ENCODE measurements around the gene ASIC3.
"Not testable (repeated sequence)": the region's sequence is repeated elsewhere in the genome, so short reads cannot be mapped to it uniquely, and the experiment has no call there.

Gene ASIC3

DNA sequence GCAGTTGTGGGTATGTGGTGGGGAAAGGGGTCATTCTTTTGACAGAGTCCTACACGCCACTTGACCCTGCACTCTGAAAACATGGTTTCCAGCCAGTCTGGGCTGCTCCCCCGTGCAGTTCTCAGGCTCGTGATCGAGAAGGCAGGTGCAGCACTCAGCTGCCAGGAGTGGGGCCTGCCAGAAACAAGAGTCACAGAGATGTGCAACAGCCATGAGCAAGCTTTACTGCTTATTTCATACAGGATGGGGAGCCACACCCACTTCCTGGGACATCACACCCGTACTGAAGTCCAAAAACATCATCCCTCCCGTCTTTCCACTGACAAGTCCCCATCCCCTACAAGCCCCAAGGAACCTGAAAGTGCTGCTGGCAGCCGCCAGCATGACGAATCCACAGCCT is 33.4 kb upstream of the ASIC3 start:
- DNase-seq: no peak

DNA sequence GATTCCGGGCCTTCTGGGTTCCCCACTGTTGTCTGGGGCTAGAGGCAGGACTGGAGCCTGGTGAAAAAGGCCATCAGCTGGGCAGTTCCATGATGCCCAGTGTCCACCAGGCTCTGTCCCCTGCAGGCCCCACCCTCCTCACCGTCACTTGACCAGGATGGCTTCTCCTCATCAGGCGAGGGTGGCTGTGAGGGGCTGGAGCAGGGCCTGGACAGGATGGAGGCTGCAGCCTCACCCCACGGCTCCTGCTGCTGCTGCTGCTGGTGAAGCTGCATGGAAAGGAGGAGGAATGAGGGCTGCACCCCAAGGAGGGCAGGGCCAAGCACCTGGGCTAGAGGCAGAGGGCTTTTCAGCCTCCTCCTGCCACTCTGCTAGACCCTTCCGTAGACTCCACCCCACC is 32.4 kb upstream of the ASIC3 start:
- no peak for DNase-seq

DNA sequence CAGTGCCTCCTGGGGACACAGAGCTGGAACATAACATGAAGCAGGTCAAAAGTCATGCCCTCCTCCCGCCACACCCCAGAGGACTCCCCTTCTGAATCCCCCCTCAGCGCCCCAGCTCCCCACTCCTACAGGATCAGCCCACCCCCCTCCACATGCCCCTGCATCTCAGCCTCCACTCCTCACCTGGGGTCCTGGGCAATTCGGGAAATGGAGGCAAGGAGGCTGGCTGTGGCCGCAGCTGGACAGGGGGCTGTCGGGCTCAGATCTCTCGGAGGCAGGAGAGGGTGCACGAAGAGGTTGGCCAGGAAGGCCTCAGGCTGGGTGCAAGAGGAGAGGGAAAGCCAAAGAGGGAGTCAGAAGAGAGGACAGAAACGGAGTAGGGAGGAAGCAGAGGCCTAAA is 31.8 kb upstream of the ASIC3 start:
- DNase-seq: no peak

DNA sequence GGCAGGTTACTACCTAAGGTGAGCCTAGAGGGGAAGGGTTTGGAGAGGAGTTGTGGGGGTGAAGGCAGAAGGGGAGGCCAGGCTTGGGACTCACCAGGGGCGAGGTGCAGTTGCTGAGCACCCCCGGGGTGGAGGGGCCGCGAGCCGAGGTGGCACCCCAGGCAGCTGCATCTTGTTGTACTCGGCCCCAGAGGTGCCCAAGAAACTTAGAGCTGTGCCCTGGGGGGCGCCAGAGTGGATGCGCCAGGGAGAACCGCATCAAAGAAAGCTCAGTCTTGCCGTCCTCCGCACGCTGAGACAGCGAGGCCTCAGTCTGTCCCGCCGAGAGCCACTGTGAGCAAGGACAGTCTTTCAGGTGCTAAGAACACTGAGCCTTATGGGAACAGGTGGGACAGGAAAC is 31.4 kb upstream of the ASIC3 start:
- no peak for DNase-seq

DNA sequence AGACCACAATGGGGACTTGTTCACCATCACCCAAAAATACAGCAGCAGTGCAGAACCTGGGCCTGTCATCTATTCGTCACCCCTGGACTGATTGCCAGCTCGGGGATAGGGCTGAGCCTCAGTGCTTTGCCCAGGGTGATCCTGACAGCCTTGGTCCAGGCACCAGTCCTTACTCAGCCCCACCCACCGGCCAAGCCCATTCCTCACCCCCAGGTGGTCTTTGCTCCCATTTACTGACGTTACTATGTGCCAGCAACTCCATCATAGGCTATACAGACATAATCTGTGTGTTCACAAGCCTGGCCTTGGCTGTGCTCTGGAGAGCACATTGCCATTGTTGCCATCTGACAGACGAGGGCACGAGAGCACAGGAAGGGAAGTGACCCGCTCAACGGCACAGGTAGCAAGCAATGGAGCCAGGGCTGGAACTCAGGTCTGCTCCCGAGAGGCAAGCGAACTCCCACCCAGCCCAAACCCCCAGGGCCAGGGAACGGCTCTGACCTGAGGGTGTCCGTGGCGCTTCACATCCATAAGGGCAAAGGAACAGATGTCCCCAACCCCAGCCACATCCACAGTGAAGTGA is 30.9 kb upstream of the ASIC3 start:
- no peak for DNase-seq

DNA sequence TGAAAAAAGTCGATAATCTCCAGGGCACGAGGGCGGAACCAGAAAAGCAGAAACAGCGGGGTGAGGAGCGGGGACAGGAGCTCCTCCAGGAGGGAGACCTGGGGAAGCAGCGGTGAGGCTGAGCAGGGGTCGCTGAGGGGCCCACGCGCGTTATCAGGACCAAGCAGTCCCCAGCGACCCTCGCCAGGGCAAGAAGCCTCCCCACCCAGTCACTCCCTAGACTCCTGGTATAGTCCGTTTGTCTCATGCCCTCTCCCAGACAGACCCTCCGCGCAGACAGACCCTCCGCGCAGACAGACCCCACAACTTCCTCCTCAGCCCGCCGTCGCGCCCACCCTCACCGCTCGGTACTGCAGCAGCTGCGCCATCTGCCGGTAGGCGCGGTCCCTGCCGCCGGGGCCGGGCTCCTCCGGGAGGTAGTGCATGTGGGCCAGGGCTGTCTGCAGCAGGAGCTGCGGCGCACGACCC is 30.3 kb upstream of the ASIC3 start:
- peak; percentile 53 for DNase-seq

DNA sequence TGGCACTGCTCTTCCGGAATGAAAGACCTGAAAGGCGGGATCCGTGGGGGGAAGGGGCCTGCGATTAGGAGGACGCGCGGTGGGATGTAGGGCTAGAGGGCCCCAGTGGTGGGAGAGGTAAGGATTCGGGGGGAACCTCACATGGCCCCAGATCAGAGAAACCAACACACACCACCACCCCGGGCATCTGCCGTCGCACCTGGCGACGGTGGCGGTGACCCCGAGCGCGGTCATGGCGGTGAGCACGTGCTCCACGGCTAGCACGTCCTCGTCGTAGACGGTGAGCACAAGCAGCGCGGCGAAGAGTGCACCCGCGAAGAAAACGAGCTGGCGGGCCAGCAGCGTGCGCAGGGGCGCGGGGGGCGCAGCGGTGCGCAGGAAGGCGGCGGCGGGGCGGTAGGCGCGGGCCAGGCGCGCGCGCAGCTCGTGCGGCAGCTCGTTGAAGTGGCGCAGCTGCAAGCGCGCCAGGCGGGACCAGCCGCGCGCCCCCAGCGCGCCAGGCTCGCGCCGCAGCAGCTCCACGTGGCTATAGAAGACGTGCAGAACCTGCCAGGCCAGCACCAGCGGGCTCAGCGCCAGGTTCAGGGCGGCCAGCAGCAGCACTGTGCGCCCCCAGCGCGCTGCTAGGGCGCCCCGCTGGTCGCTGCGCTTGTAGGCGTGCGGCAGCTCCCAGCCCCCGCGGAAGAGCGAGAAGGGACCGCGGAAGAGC is 29.8 kb upstream of the ASIC3 start:
- DNase-seq: no peak

DNA sequence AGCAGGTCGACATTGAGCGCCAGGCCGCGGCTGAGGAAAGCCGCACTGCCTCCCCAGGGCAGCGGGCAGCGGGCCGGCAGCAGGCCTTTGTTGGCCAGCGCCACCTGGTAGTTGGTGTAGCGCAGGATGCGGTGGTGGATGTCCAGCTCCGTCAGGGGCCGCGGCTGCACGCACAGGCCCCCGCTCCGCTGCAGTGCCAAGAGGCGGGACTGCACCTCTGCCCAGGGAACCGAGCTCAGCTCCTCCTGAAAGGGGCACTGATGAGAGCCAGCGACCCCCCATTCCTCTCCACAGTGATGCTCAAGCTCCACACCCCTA is 29.2 kb upstream of the ASIC3 start:
- no peak for DNase-seq

DNA sequence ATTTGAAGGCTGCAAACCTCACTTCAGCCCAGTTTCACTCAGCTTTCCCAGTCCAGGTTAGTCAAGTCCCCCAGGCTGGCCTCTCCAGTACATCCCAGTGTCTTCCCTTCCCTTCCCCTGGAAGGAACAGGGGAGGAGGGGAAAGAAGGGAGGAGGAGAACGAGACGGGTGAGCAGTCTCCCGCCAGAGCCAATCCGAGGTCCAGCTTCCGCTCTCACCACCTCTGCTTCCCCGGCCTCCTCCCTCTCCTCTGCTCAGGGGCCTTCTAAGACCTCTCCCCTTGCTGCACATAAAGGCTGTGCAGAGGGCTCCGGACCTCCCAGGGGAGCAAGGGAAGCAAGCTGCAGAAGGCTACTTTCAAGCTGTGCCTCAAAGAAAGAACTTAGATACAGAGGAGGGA is 28.1 kb upstream of the ASIC3 start:
- no peak for DNase-seq

DNA sequence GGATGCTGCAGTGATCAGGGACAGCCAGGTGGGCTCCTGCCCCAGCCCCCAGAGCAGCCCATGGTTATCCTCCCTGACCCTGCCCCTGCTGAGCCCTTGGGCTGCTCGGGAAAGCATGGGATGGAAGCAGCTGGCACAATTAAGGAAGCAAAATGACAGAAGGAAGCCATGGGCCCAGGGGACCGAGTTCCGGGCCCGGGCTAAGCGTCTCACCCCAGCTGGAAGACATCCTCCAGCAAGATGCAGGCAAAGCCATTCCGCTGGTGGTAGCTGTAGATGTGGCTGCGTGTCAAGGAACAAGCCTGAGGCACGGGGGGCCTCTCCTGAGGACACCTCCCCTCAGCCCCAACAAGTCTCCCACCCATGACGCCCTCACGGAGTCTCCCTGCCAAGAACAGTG is 25.1 kb upstream of the ASIC3 start:
- DNase-seq: peak; percentile 69

DNA sequence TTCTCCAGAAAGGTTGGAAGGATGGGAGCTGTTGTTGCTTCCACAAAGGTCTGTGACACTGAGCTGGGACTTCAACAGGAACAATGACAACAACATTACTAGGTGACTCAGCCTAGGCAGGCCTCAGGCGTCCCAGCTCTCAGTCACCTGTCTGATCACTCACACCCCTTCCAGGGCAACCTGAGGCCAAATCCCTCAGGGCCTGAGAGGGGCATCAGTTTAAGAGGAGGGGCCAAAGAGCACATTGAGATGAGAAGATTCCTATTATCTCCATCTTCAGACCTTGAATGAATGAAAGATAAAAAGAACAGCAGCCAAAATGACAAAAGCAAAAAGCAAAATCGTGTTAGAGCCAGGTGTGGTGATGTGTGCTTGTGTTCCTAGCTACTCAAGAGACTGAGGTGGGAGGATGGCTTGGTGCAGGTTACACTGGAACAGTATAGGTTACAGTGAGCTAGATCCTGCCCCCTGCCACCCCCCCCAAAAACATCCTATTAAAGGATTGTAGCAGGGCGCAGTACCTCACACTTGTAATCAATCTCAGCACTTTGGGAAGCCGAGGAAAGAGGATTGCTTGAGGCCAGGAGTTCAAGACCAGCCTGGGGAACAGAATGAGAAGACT is 23.8 kb upstream of the ASIC3 start, which contains the start of gene ATG9B:
ATG9B (minus strand) TSS at position 60 of the 622 bp plus-strand sequence. CDS start 71 bp downstream, outside the sequence.
- no peak for DNase-seq

DNA sequence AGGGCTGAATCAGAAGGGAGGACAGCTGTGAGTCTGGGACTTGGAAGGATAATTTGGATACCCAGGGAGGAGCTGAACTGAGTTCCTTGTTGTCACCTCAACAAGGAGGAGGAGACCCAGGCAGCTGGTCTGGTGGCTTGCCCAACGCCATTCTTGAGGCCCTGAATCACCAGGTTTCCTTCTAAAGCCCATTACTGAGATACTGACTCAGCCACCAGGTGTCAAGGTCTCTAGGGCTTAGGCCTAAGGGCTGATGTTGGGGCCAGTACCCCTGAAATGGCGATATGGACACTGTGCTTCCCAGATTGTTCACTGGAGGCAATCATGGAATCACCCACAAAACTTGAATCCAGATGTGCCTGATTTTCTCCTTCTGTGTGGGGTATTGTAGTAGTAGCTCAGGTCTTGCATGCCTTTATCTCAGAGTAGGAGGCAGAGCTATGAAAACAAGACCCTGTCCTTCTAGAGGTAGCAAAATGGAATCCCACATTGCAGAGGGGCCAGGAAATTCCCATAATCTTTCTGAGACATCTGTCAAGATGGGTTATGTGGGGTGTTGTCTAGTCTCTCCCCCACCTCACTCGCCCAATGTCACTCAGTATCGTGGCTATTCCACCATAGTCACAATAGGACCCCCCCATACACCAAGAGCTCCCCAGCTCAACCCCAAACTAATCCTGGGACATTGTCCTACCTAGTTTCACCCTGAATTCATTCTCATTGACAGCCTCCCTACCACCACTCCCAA is 22.2 kb upstream of the ASIC3 start:
- DNase-seq: no peak

DNA sequence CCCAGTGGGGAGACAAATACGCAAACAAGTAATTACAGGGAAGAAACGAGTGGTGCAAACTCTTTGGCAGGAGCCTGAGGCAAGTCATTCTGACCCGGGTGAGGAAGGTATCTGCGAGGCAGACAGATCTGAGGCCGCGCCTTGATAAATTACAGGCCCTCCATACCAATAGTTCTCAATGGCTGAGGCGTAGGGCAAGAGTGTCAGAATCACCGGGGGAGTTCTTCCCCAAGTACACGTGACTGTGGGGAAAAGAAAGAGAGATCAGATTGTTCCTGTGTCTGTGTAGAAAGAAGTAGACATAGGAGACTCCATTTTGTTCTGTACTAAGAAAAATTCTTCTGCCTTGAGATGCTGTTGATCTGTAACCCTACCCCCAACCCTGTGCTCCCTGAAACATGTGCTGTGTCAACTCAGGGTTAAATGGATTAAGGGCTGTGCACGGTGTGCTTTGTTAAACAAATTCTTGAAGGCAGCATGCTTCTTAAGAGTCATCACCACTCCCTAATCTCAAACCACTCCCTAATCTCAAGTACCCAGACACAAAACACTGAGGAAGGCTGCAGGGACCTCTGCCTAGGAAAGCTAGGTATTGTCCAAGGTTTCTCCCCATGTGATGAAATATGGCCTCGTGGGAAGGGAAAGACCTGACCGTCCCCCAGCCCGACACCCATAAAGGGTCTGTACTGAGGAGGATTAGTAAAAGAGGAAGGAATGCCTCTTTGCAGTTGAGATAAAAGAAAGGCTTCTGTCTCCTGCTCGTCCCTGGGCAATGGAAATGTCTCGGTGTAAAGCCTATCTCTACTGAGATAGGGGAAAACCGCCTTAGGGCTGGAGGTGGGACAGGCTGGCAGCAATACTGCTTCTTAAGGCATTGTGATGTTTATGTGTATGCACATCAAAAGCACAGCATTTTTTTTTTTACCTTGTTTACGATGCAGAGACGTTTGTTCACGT is 21.3 kb upstream of the ASIC3 start:
- DNase-seq: not testable (repeated sequence)

DNA sequence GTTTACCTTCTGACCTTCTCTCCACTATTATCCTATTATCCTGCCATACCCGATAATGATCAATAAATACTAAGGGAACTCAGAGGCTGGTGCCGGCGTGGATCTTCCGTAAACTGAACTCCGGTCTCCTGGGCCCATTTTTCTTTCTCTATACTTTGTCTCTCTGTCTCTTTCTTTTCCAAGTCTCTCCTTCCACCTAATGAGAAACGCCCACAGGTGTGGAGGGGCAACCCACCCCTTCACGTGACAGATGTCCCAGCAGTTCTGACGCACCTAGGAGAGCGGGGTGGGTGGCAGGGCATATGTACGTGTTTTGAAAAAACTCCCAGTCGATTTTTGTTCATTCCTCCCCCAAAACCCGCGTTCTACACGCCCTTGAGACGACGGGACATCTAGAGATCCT is 20.6 kb upstream of the ASIC3 start:
- DNase-seq: not testable (repeated sequence)

DNA sequence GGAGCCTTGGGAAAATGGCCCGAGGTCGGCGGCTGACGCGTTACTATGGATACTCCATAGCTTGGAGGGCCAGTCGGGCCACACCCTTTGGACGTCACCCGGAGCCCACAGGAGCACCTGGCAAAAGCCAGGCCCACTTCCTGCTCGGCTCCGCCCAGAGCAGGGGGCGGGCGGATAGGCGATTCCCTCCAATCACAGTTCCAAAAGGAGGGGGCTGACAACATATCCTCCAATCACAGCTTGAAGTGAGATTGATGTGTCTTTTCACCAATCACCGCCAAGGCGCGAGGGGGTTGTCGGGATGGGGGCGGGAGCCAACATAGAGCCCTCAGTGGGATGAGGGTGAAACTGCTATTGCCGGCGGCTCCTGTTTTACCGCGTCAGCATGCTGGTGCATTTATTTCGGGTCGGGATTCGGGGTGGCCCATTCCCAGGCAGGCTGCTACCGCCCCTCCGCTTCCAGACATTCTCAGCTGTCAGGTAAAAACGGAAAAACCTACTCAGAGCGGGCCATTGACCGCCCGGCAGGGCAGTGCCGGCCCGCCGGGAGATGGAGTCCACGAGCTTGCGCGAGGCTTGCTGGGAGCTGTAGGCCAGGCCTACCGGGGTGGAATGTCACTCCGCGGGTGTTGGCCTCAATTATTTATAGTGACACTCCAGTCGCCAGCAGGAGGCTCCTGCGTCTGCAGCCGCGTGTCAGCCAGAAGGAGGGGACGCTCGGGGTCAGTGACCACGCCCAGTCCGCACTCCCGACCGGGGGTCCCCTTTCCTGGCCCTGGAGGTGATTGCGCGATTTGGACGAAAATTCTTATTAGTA is 20.0 kb upstream of the ASIC3 start, which contains the start of gene ABCB8:
ABCB8 (plus strand) TSS at position 320 of the 817 bp plus-strand sequence; CDS start at position 386, 66 bp downstream.
- peak; percentile 98 for DNase-seq

DNA sequence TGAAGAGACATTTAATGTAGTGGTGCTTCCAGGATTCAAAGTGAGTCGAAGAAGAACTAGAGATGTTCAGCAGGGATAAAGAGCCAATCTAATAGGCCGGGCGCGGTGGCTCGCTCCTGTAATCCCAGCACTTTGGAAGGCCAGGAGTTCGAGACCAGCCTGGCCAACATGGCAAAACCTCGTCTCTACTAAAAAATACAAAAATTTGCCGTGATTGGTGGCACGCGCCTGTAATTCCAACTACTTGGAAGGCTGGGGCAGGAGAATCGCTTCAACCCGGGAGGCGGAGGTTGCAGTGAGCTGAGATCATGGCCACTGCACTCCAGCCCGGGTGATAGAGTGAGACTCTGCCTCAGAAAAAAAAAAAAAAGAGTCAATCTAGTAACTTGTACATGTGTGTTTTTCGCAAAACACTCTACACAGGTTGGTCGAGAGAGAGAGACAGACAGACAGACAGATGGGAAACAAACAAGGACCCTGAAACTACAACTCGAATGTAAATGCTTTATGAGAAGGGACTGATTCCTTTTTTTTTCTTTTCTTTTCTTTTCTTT is 19.3 kb upstream of the ASIC3 start:
- no peak for DNase-seq

DNA sequence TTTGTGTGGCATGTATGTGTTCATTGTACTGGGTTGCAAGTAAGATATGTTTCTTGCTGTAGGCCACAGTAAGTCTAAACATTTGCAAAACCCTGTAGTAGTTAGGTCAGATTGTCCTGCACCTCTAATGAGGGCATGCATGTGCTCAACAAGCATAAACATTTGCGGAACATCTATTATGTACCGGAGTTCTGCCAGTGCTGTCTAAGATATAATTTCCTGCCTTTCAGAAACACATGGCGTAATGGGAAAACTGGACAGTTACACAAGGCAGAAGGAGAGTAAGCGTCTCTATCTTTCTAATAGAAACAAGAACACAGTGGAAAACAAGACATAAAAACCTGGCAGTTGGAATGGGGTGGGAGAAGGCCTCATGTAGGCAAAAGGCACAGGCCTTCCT is 17.3 kb upstream of the ASIC3 start:
- no peak for DNase-seq

DNA sequence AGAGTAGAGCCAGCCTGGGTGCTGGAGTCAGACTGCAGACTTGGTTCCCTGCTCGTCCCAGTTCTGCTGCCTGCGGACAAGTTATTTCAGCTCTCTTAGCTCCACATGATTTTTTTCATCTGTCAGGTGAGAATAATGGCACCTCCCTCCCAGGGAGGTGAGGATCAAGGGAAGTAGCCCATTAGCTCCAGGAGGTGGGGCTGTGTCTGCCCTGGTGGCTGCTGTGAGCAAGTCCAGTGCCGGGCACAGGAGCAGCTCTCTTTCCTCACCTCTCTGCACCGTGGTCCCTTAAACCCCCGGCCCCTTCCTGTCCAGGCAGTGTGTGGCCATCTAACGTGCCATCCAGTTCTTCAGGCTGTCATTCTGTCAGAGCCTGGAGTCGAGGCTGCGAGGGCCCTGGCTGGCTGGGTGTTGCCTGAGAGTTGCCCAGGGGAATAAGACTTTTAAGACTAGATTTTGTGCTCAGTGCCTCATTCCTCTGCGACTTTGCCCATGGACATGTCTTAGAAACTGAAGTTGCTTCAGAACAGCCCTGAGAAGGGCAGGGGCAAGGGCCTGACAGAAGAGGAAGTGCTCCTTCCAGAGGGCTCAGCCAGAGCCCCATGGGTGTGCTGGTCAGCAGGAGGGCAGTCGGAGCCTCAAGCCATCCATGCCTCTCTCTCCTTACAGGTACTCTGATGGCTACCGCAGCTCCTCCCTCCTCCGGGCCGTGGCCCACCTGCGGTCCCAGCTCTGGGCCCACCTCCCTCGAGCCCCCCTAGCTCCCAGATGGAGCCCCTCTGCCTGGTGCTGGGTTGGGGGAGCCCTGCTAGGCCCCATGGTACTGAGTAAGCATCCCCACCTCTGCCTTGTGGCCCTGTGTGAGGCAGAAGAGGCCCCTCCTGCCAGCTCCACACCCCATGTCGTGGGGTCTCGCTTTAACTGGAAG is 15.1 kb upstream of the ASIC3 start:
- DNase-seq: no peak

DNA sequence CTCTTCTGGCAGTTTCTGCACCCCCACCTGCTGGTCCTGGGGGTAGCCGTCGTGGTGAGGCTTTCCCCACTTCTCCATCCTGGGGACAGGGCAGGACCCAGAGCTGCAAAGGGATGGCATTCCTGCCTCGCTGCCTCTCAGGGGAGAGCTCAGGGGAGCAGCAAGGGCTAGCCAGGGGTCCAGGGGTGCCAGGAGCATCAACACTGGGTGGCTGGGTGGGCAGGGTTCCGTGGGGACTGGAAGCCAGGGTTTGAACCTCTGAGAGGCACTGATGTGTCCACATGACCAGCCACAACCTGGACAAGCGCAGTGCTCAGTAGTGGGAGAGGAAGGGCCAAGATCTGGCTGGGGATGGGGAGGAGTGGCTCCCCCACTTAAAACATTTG is 14.5 kb upstream of the ASIC3 start:
- no peak for DNase-seq

All from NCI-H2171 treated with DMSO at 0.1 percent for 48 hours (cell line).